CD4-positive, CD25-positive, alpha-beta regulatory T cell (primary cell): ENCODE data around the gene SPINT1. TPM values are rescaled to one million over a fixed set of nuclear protein-coding genes. Genes with fewer than 3 reads are reported as not detected.
A peak's percentile ranks its signal among the peaks of the same experiment; 100 is the strongest.

Experiments used
- ATAC-seq, 2 donors: fragments of 150-1000 bp; cut with Tn5 transposase; one replicate each; pipeline ENCODE4 v1.10.0; 2021; ENCODE audit warnings: low read depth in 2 of 2, moderate number of reproducible peaks in 2 of 2, moderate library complexity in 1 of 2
- DNase-seq, 3 donors: peaks; one replicate each; pipeline versions ENCODE4 v3.0.0 to v3.0.0-alpha.2; 2012 to 2022; ENCODE audit warnings: mixed read lengths in 1 of 3
- H3K27ac ChIP-seq: one replicate; pipeline ENCODE4 v1.7.0; 2013; ENCODE audit warnings: mild to moderate bottlenecking, low read length; ENCODE audit not compliant: insufficient read depth, poor library complexity, severe bottlenecking
- H3K27me3 ChIP-seq: one replicate; pipeline ENCODE4 v1.7.0; 2013; ENCODE audit warnings: low read length; ENCODE audit not compliant: control insufficient read depth, insufficient read depth
- H3K36me3 ChIP-seq: one replicate; pipeline ENCODE4 v1.7.0; 2013; ENCODE audit warnings: mild to moderate bottlenecking, low read length, moderate library complexity; ENCODE audit not compliant: control insufficient read depth, insufficient read depth
- H3K4me1 ChIP-seq: 2 replicates; pipeline ENCODE4 v1.7.0; 2013; ENCODE audit warnings: mild to moderate bottlenecking, low read length; ENCODE audit not compliant: insufficient read depth, control insufficient read depth, poor library complexity, severe bottlenecking
- H3K4me3 ChIP-seq: one replicate; pipeline ENCODE4 v1.7.0; 2013; ENCODE audit warnings: low read depth, mild to moderate bottlenecking, low read length, moderate library complexity
- H3K9me3 ChIP-seq, 2 experiments: 1 replicate in 1 of 2; 2 replicates in 1 of 2; pipeline ENCODE4 v1.7.0; 2013; ENCODE audit warnings: low read length in 2 of 2, mild to moderate bottlenecking in 1 of 2, moderate library complexity in 1 of 2; ENCODE audit not compliant: control insufficient read depth in 2 of 2
- H3K27ac Mint-ChIP-seq, 3 donors: one replicate each; pipeline ENCODE4 v1.8.0; 2020 to 2022; ENCODE audit warnings: mild to moderate bottlenecking in 3 of 3, mixed read lengths in 3 of 3, moderate library complexity in 2 of 3
- H3K27me3 Mint-ChIP-seq: one replicate; pipeline ENCODE4 v1.8.0; 2022; ENCODE audit warnings: mild to moderate bottlenecking, mixed read lengths
- H3K36me3 Mint-ChIP-seq: one replicate; pipeline ENCODE4 v1.8.0; 2020; ENCODE audit warnings: mixed read lengths
- H3K4me1 Mint-ChIP-seq, 4 donors: one replicate each; pipeline ENCODE4 v1.8.0; 2020 to 2022; ENCODE audit warnings: mixed read lengths in 4 of 4, mild to moderate bottlenecking in 1 of 4
- H3K4me3 Mint-ChIP-seq, 4 donors: one replicate each; pipeline ENCODE4 v1.8.0; 2020 to 2022; ENCODE audit warnings: mild to moderate bottlenecking in 4 of 4, mixed read lengths in 4 of 4, moderate library complexity in 3 of 4
- H3K9me3 Mint-ChIP-seq, 7 donors: one replicate each; pipeline ENCODE4 v1.8.0; 2020 to 2022; ENCODE audit warnings: mixed read lengths in 7 of 7, mild to moderate bottlenecking in 3 of 7, moderate library complexity in 2 of 7
- polyA plus RNA-seq, 4 donors: library from polyadenylated mRNA; unstranded; fragments of 300-500 nt; fragmentation: Illumina TruSeq; gene quantifications; one replicate each; pipeline ENCODE4 v1.2.3, GENCODE V29; 2021
- total RNA-seq: library from RNA; stranded (reverse); gene quantifications from one replicate; pipeline ENCODE4 v1.2.3, GENCODE V29; 2022

SPINT1 gene, protein sequence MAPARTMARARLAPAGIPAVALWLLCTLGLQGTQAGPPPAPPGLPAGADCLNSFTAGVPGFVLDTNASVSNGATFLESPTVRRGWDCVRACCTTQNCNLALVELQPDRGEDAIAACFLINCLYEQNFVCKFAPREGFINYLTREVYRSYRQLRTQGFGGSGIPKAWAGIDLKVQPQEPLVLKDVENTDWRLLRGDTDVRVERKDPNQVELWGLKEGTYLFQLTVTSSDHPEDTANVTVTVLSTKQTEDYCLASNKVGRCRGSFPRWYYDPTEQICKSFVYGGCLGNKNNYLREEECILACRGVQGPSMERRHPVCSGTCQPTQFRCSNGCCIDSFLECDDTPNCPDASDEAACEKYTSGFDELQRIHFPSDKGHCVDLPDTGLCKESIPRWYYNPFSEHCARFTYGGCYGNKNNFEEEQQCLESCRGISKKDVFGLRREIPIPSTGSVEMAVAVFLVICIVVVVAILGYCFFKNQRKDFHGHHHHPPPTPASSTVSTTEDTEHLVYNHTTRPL
- 2.1 TPM for total RNA-seq
- polyA plus RNA-seq: 1 to 10 TPM in 3 of 4 donors, under 1 TPM in 1; 0.63 to 1.9 (median 1.8) TPM

DNA sequence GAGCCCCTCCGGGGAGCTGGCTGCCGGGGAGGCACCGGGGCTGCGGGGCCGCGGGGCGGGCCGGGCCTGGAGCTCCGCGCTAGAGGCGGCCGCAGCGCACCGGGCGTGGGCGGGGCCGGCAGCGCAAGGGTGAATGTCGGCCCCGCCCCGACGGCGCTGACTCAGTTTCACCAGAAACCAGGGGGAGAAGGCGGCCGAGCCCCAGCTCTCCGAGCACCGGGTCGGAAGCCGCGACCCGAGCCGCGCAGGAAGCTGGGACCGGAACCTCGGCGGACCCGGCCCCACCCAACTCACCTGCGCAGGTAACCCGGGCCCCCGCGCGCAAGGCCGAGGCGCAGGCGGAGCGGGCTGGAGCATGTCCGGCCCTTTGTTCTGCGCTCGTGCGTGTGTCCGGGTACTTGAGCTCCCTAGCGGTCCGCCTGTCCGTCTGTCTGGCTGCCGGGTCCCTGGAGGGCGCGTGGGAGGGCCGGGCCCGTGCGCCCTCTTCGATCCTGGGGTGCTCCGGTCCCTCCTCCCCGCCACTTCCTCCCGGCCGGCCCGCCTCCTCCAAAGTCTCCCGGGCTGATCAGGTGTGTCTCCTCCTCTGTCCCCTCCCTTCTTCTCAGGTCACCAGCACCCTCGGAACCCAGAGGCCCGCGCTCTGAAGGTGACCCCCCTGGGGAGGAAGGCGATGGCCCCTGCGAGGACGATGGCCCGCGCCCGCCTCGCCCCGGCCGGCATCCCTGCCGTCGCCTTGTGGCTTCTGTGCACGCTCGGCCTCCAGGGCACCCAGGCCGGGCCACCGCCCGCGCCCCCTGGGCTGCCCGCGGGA lies at the start of gene SPINT1:
SPINT1 (plus strand) TSS at position 164 of the 811 bp plus-strand sequence; CDS start at position 671, 507 bp downstream.
- no peaks in the 10 kb centered on the region for H3K36me3 Mint-ChIP-seq
- H3K4me1 ChIP-seq: peaks cover 16% of the 10 kb centered on the region
- no peaks in the 10 kb centered on the region for H3K9me3 ChIP-seq
- ATAC-seq (peak; percentile 51 to 60), DNase-seq (peak in 2 of 3 donors; percentile 10 to 53)
- peak within 1 kb of the TSS in 1 of 3 donors; percentile 75 for H3K27ac Mint-ChIP-seq
- H3K9me3 Mint-ChIP-seq: peaks cover 0 to 3% (median 0%) of the 10 kb centered on the region in 7 donors
- peaks cover 8% of the 10 kb centered on the region for H3K27me3 ChIP-seq
- no peak within 1 kb of the TSS for H3K4me3 ChIP-seq
- peaks cover 0 to 27% (median 15%) of the 10 kb centered on the region in 4 donors for H3K4me1 Mint-ChIP-seq
- no peaks in the 10 kb centered on the region for H3K36me3 ChIP-seq
- H3K4me3 Mint-ChIP-seq: peak within 1 kb of the TSS; percentile 84 to 90 (median 86)
- peaks cover 35% of the 10 kb centered on the region for H3K27me3 Mint-ChIP-seq
- H3K27ac ChIP-seq: no peak within 1 kb of the TSS

DNA sequence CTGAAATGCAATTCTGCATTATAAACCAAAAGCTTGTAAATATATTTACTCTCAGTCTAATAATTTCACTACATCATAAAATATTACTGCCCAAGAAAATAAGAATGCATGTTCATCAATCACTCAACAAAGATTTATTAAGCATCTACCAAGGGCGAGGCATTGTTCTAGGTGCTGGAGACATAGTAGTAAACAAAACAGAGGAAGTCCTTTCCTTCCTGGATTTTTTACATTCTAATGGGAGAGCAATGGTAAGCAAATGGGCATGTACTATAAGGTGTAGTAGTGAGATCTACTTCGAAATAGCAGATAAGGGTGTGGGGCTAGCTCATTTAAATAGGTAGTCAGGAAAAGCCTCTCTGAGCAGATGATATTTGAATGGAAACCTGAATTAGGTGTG lies 47.8 kb upstream of the SPINT1 start:
- peaks cover 18 to 40% (median 29%) of the 10 kb centered on the region in 4 donors for H3K4me1 Mint-ChIP-seq
- H3K27ac Mint-ChIP-seq: no peak overlapping the region
- no peak overlapping the region for H3K27ac ChIP-seq
- no peaks in the 10 kb centered on the region for H3K9me3 ChIP-seq
- no peak overlapping the region for H3K4me3 ChIP-seq
- ATAC-seq (no peak), DNase-seq (no peak)
- H3K27me3 Mint-ChIP-seq: no peaks in the 10 kb centered on the region
- no peaks in the 10 kb centered on the region for H3K4me1 ChIP-seq
- H3K27me3 ChIP-seq: no peaks in the 10 kb centered on the region
- H3K4me3 Mint-ChIP-seq: no peak overlapping the region
- H3K36me3 Mint-ChIP-seq: peaks cover 26% of the 10 kb centered on the region
- H3K36me3 ChIP-seq: peaks cover 14% of the 10 kb centered on the region
- no peaks in the 10 kb centered on the region for H3K9me3 Mint-ChIP-seq

DNA sequence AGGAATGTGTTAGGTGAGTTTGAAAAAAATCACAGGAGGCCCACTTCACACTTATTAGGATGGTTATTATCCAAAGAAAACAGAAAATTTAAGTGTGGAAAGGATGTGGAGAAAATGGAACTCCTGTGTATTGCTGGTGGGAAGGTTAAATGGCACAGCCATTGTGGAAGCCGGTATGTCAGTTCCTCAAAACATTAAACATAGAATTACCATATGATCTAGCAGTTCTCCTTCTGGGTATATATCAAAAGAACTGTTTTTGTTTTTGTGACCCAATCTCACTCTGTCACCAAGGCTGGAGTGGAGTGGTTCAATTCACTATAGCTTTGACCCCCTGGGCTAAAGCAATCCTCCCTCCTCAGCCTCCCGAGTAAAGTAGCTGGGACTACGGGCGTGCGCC lies 47.3 kb upstream of the SPINT1 start:
- Histone ChIP-seq H3K36me3 (peaks cover 14% of the 10 kb centered on the region), H3K4me3 (no peak overlapping the region), H3K4me1 (no peaks in the 10 kb centered on the region), H3K9me3 (no peaks in the 10 kb centered on the region), H3K27me3 (no peaks in the 10 kb centered on the region), H3K27ac (no peak overlapping the region)
- Mint-ChIP-seq H3K36me3 (peaks cover 28% of the 10 kb centered on the region), H3K4me3 (no peak overlapping the region), H3K27me3 (no peaks in the 10 kb centered on the region), H3K4me1 (peaks cover 19 to 43% (median 31%) of the 10 kb centered on the region in 4 donors), H3K27ac (no peak overlapping the region), H3K9me3 (no peaks in the 10 kb centered on the region)
- ATAC-seq (no peak), DNase-seq (no peak)

DNA sequence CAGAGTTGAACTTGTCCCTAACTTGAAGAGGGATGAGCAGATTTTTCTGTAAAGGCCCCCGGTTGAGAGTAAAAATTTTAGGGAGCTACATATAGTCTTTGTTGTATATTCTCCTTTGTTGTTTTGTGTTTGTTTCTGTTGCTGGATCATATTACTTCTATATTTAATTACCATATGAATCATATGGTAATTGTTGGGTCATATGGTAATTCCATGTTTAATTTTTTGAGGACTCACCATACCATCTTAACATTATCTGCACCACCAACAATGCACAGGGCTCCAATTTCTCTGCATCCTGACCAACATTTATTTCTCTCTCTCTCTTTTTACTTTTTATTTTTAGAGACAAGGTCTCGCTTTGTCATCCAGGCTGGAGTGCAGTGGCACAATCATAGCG lies 44.3 kb upstream of the SPINT1 start:
- Histone ChIP-seq H3K27me3 (no peaks in the 10 kb centered on the region), H3K9me3 (no peaks in the 10 kb centered on the region), H3K4me1 (no peaks in the 10 kb centered on the region), H3K36me3 (peaks cover 10% of the 10 kb centered on the region), H3K27ac (no peak overlapping the region), H3K4me3 (no peak overlapping the region)
- Mint-ChIP-seq H3K4me1 (peaks cover 19 to 47% (median 33%) of the 10 kb centered on the region in 4 donors), H3K27ac (peak overlapping the region in 1 of 3 donors; percentile 58), H3K27me3 (no peaks in the 10 kb centered on the region), H3K36me3 (peaks cover 32% of the 10 kb centered on the region), H3K9me3 (no peaks in the 10 kb centered on the region), H3K4me3 (no peak overlapping the region)
- ATAC-seq (no peak), DNase-seq (no peak)

DNA sequence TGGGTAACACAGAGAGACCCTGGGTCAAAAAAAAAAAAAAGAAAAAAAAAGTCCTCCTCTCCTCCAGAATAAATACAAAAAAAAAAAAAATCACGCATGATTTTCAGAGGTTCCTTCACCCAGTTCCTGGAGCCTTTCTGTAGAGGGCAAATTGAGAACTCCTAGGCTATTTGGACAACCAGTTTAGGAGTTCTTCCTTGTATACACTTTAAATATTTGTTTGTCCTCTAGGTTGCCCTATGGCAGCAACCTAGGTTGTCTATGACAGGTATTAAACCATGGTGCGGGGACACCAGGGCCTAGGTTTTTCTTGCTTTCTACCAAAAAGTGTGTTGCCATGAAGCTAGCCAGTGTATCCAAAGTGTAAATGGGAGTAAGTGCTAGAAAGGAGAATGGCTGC lies 40.8 kb upstream of the SPINT1 start:
- Histone ChIP-seq H3K4me3 (no peak overlapping the region), H3K27ac (no peak overlapping the region), H3K9me3 (no peaks in the 10 kb centered on the region), H3K36me3 (peaks cover 6% of the 10 kb centered on the region), H3K4me1 (peaks cover 13% of the 10 kb centered on the region), H3K27me3 (no peaks in the 10 kb centered on the region)
- peaks cover 14 to 55% (median 34%) of the 10 kb centered on the region in 4 donors for H3K4me1 Mint-ChIP-seq
- no peaks in the 10 kb centered on the region for H3K9me3 Mint-ChIP-seq
- ATAC-seq (no peak), DNase-seq (no peak)
- peaks cover 24% of the 10 kb centered on the region for H3K36me3 Mint-ChIP-seq
- H3K27me3 Mint-ChIP-seq: no peaks in the 10 kb centered on the region
- peak overlapping the region in 1 of 3 donors; percentile 67 for H3K27ac Mint-ChIP-seq
- H3K4me3 Mint-ChIP-seq: peak overlapping the region in 1 of 4 donors; percentile 42

DNA sequence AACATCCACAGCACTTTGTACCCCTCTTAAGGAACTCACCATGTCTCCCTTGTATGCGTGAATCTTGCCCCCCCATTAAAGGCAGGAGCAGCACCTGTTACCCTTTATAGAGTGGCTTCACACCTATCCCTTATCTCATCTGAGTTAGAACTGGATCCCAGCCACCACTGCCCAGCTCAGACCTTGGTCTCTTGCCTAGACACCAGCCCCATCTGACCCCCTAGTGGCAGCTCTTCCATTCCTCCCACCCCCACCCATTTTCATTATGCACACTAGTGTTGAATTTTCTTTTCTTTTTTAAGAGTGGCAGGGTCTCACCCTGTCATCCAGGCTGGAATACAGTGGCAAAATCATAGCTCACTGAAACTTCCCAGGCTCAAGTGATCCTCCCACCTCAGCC lies 40.2 kb upstream of the SPINT1 start:
- Mint-ChIP-seq H3K4me1 (peaks cover 9 to 56% (median 34%) of the 10 kb centered on the region in 4 donors), H3K4me3 (peak overlapping the region in 2 of 4 donors; percentile 42 to 43)

DNA sequence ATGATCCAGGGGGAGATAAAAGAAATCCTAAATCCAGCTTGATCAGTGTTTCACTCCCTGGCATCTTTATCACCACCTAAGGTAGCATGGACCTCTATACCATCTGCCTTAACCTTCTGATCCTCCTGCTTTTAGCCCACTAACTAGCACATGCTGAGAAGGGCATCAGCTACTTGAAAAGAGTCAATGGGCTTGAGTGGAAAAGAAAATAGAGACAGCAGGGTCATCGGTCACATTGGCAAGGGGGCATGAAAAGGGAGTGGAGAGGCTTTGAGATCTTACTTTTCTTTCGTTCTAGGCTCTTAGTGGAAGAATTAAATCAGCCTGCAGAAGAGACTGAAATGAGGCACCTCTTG lies 37.2 kb upstream of the SPINT1 start:
- ATAC-seq (no peak), DNase-seq (no peak)
- H3K4me1 ChIP-seq: peaks cover 16% of the 10 kb centered on the region
- H3K9me3 ChIP-seq: no peaks in the 10 kb centered on the region
- no peaks in the 10 kb centered on the region for H3K9me3 Mint-ChIP-seq
- peak overlapping the region; percentile 96 to 99 (median 99) for H3K27ac Mint-ChIP-seq
- H3K27me3 Mint-ChIP-seq: no peaks in the 10 kb centered on the region
- peaks cover 18% of the 10 kb centered on the region for H3K36me3 Mint-ChIP-seq
- no peaks in the 10 kb centered on the region for H3K27me3 ChIP-seq
- peaks cover 5 to 43% (median 25%) of the 10 kb centered on the region in 4 donors for H3K4me1 Mint-ChIP-seq
- H3K36me3 ChIP-seq: peaks cover 9% of the 10 kb centered on the region
- H3K4me3 Mint-ChIP-seq: peak overlapping the region; percentile 97 to 100 (median 98)
- H3K4me3 ChIP-seq: peak overlapping the region; percentile 93
- H3K27ac ChIP-seq: peak overlapping the region; percentile 94

More for the DNA sequence above, 40.2 kb upstream of the SPINT1 start:
- Histone ChIP-seq H3K4me1 (peaks cover 16% of the 10 kb centered on the region), H3K27ac (no peak overlapping the region), H3K4me3 (no peak overlapping the region), H3K27me3 (no peaks in the 10 kb centered on the region), H3K9me3 (no peaks in the 10 kb centered on the region), H3K36me3 (peaks cover 1% of the 10 kb centered on the region)
- Mint-ChIP-seq H3K9me3 (no peaks in the 10 kb centered on the region), H3K36me3 (peaks cover 20% of the 10 kb centered on the region), H3K27ac (peak overlapping the region in 2 of 3 donors; percentile 51 to 67), H3K27me3 (no peaks in the 10 kb centered on the region)
- DNase-seq (no peak), ATAC-seq (no peak)
